ENCODE data around the gene WDR33.

The WDR33 gene

GRCh38 chr2:127721311-127721977 is 89.5 kb downstream of the WDR33 start:
- no peaks in the 10 kb centered on the region for H4K20me1 ChIP-seq (ENCODE audit: insufficient read depth, low read length)
- H3K4me3 ChIP-seq (ENCODE audit: low read length), result no peak overlapping the region
- H2AFZ ChIP-seq (ENCODE audit: low read length), result no peak overlapping the region
- H3K9me2 ChIP-seq (replicated peaks; ENCODE audit: insufficient read depth, low read length), result no peaks in the 10 kb centered on the region
- no peak overlapping the region for H3K4me2 ChIP-seq (ENCODE audit: low read depth, low read length)
- no peaks in the 10 kb centered on the region for H3K27me3 ChIP-seq (replicated peaks; ENCODE audit: insufficient read depth, low read length)
- H3K36me3 ChIP-seq (replicated peaks; ENCODE audit: insufficient read depth, low read length), result peaks cover 7% of the 10 kb centered on the region; the same call in 1 of the 2 replicates
- H3F3A ChIP-seq (ENCODE audit: insufficient read depth, low read length), result no peaks in the 10 kb centered on the region
- H3K9me3 ChIP-seq (replicated peaks; ENCODE audit: insufficient read depth, low read length), result no peaks in the 10 kb centered on the region
- H3K4me1 ChIP-seq (ENCODE audit: low read length), result no peaks in the 10 kb centered on the region
- no peaks in the 10 kb centered on the region for H3K79me2 ChIP-seq (ENCODE audit: low read length)
- no peak overlapping the region for H3K27ac ChIP-seq (ENCODE audit: low read length)
- no peak for DNase-seq
- TF ChIP-seq CTCF (IDR thresholded peaks at IDR 0.05; ENCODE audit: low read length) (no peak), EZH2 (optimal IDR thresholded peaks at IDR 0.05; ENCODE audit: low read depth, low read length) (no peak), EZH2phosphoT487 (IDR thresholded peaks at IDR 0.05; ENCODE audit: low read length) (no peak)
- no peak overlapping the region for H3K9ac ChIP-seq (ENCODE audit: low read length)

GRCh38 chr2:127719301-127720218 is 91.4 kb downstream of the WDR33 start:
- Histone ChIP-seq H3F3A (ENCODE audit: insufficient read depth, low read length) (no peaks in the 10 kb centered on the region), H3K27ac (ENCODE audit: low read length) (no peak overlapping the region), H3K36me3 (replicated peaks; ENCODE audit: insufficient read depth, low read length) (peaks cover 7% of the 10 kb centered on the region; the same call in 1 of the 2 replicates), H4K20me1 (ENCODE audit: insufficient read depth, low read length) (no peaks in the 10 kb centered on the region), H3K4me2 (ENCODE audit: low read depth, low read length) (no peak overlapping the region), H3K9me3 (replicated peaks; ENCODE audit: insufficient read depth, low read length) (no peaks in the 10 kb centered on the region), H3K4me1 (ENCODE audit: low read length) (no peaks in the 10 kb centered on the region), H3K79me2 (ENCODE audit: low read length) (no peaks in the 10 kb centered on the region), H3K9ac (ENCODE audit: low read length) (no peak overlapping the region), H2AFZ (ENCODE audit: low read length) (no peak overlapping the region), H3K9me2 (replicated peaks; ENCODE audit: insufficient read depth, low read length) (no peaks in the 10 kb centered on the region), H3K27me3 (replicated peaks; ENCODE audit: insufficient read depth, low read length) (no peaks in the 10 kb centered on the region), H3K4me3 (ENCODE audit: low read length) (no peak overlapping the region)
- DNase-seq, result no peak
- no peak for TF ChIP-seq EZH2phosphoT487 (IDR thresholded peaks at IDR 0.05; ENCODE audit: low read length)
- TF ChIP-seq EZH2 (optimal IDR thresholded peaks at IDR 0.05; ENCODE audit: low read depth, low read length), result no peak
- no peak for TF ChIP-seq CTCF (IDR thresholded peaks at IDR 0.05; ENCODE audit: low read length)

GRCh38 chr2:127718271-127718670 is 92.7 kb downstream of the WDR33 start:
- no peak for DNase-seq
- Histone ChIP-seq H3K4me3 (ENCODE audit: low read length) (no peak overlapping the region), H3K79me2 (ENCODE audit: low read length) (no peaks in the 10 kb centered on the region), H3K4me2 (ENCODE audit: low read depth, low read length) (no peak overlapping the region), H2AFZ (ENCODE audit: low read length) (no peak overlapping the region), H3F3A (ENCODE audit: insufficient read depth, low read length) (no peaks in the 10 kb centered on the region), H3K4me1 (ENCODE audit: low read length) (no peaks in the 10 kb centered on the region), H3K27ac (ENCODE audit: low read length) (no peak overlapping the region), H3K36me3 (replicated peaks; ENCODE audit: insufficient read depth, low read length) (peaks cover 7% of the 10 kb centered on the region; the same call in 1 of the 2 replicates), H3K9me2 (replicated peaks; ENCODE audit: insufficient read depth, low read length) (no peaks in the 10 kb centered on the region), H3K9me3 (replicated peaks; ENCODE audit: insufficient read depth, low read length) (no peaks in the 10 kb centered on the region), H3K27me3 (replicated peaks; ENCODE audit: insufficient read depth, low read length) (no peaks in the 10 kb centered on the region), H3K9ac (ENCODE audit: low read length) (no peak overlapping the region), H4K20me1 (ENCODE audit: insufficient read depth, low read length) (no peaks in the 10 kb centered on the region)
- no peak for TF ChIP-seq EZH2 (optimal IDR thresholded peaks at IDR 0.05; ENCODE audit: low read depth, low read length)
